Measurements from ENCODE around the gene SPATA1. TPM values are rescaled to one million over a fixed set of nuclear protein-coding genes. Genes with fewer than 3 reads are reported as not detected.

The SPATA1 gene
- total and polyA plus RNA-seq, 7 donors, result 0.36 to 0.83 (median 0.44) TPM; not detected in 2

- DNase-seq, result no peak
- H3K4me1 ChIP-seq, result peaks cover 0 to 30% (median 8%) of the 10 kb centered on the region in 4 donors
- H3K27me3 ChIP-seq, result no peaks in the 10 kb centered on the region
- 11 to 51% methylated on average over 1 of the region's 1 CpG for WGBS, 2 donors
- TF ChIP-seq POLR2A (IDR thresholded peaks at IDR 0.05), result no peak
- TF ChIP-seq EP300 (IDR thresholded peaks at IDR 0.05), result peak in 3 of 4 donors; percentile 5 to 56 (median 32)
- no peak for TF ChIP-seq CTCF (IDR thresholded peaks at IDR 0.05)
- TF ChIP-seq POLR2AphosphoS5 (IDR thresholded peaks at IDR 0.05), result peak; percentile 56 to 87 (median 74)
- no peaks in the 10 kb centered on the region for H3K9me3 ChIP-seq
- no peaks in the 10 kb centered on the region for H3K36me3 ChIP-seq
- no peak overlapping the region for H3K4me3 ChIP-seq
- H3K27ac ChIP-seq, result peak overlapping the region in 2 of 4 donors; percentile 11 to 48
- intact Hi-C loops (cut with DNase I), result loop anchor here (2.0 to 5.0 kb wide), 2 partner anchors 34 to 98 kb away; partner anchors contain the start of genes GNG5 and SPATA1
These were observed 34.6 kb downstream of the SPATA1 start for GRCh38 chr1:84540759-84541158.

DNA sequence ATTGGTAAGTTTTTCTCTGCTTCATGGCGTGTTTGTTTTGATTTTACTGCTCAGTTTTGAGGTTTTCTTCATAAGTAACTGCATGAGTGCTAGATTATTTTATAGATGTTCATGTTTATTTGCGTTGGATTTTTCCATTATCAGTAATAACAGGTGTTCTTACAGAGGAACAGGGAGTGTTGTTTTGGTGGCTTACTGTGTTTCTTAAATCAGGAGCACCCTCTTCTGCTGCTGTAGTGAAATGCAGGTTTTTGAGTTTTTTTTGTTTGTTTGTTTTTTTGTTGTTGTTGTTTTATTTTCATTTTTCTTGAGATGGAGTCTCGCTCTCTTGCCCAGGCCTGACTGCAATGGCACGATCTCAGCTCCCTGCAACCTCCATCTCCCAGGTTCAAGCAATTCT lies 35.5 kb downstream of the SPATA1 start:
- H3K27me3 ChIP-seq, result no peaks in the 10 kb centered on the region
- TF ChIP-seq EP300 (IDR thresholded peaks at IDR 0.05) (no peak), CTCF (IDR thresholded peaks at IDR 0.05) (peak in 2 of 4 experiments; percentile 12 to 19)
- intact Hi-C loops (cut with DNase I), result loop anchor here (2.0 to 5.0 kb wide), 2 partner anchors 35 to 99 kb away; partner anchors contain the start of genes GNG5 and SPATA1
- H3K36me3 ChIP-seq, result no peaks in the 10 kb centered on the region
- peaks cover 0 to 30% (median 8%) of the 10 kb centered on the region in 4 donors for H3K4me1 ChIP-seq
- WGBS, 2 donors, result 80 to 93% methylated on average over 4 of the region's 4 CpGs
- no peaks in the 10 kb centered on the region for H3K9me3 ChIP-seq
- H3K27ac ChIP-seq, result peak overlapping the region in 2 of 4 donors; percentile 17 to 48
- no peak for DNase-seq
- no peak overlapping the region for H3K4me3 ChIP-seq

DNA sequence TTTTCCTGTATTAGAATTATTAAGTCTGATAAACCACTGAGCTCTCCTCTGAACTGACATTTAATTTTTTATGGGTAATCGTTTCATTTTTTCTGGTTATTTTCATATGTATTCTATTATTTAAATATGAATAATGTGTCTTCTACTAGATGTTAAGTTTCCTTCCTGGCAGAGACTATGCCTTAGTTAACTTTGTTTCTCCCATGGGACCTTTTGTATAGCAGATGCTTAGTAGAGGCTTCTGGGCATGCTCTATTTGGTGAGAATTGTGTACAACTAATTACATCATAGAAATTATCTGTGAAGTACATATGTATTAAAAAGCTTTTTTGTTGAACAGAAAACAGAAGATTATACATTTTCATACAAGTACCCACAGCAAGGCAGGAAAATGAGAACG lies 44.6 kb downstream of the SPATA1 start:
- peaks cover 0 to 11% (median 0%) of the 10 kb centered on the region in 4 donors for H3K36me3 ChIP-seq
- H3K27ac ChIP-seq, result no peak overlapping the region
- H3K27me3 ChIP-seq, result no peaks in the 10 kb centered on the region
- DNase-seq, result no peak
- H3K4me1 ChIP-seq, result no peaks in the 10 kb centered on the region
- intact Hi-C loops (cut with DNase I), result no loop called here
- no peaks in the 10 kb centered on the region for H3K9me3 ChIP-seq
- TF ChIP-seq CTCF (IDR thresholded peaks at IDR 0.05), result no peak
- TF ChIP-seq POLR2A (IDR thresholded peaks at IDR 0.05), result no peak
- no peak for TF ChIP-seq POLR2AphosphoS5 (IDR thresholded peaks at IDR 0.05)
- TF ChIP-seq EP300 (IDR thresholded peaks at IDR 0.05), result no peak
- 90 to 93% methylated on average over 2 of the region's 2 CpGs for WGBS, 2 donors
- no peak overlapping the region for H3K4me3 ChIP-seq

DNA sequence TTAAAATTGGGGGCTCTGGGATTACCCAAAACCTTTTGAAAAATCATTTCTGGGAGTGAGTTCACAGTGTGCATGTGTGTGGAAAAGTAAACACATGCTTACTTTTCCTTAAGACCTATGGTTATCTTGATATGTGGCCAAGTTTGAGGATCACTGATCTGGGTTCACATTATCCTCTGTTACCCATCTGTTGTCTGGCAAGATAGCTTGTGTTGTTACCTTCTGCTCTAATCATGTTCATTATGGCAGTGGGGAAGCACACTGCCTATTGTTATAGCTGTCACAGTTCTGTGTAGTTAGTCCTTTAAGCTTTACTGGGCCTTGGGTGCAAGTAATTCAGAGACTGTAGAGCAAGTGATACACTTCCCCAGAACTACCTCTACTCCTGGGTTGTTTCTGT lies 63.0 kb downstream of the SPATA1 start:
- H3K9me3 ChIP-seq, result no peaks in the 10 kb centered on the region
- no peak for DNase-seq
- peaks cover 0 to 26% (median 4%) of the 10 kb centered on the region in 4 donors for H3K36me3 ChIP-seq
- TF ChIP-seq POLR2A (IDR thresholded peaks at IDR 0.05) (no peak), EP300 (IDR thresholded peaks at IDR 0.05) (no peak), CTCF (IDR thresholded peaks at IDR 0.05) (no peak), POLR2AphosphoS5 (IDR thresholded peaks at IDR 0.05) (no peak)
- no peak overlapping the region for H3K4me3 ChIP-seq
- intact Hi-C loops (cut with DNase I), result no loop called here
- peaks cover 0 to 28% (median 17%) of the 10 kb centered on the region in 4 donors for H3K4me1 ChIP-seq
- no peak overlapping the region for H3K27ac ChIP-seq
- no peaks in the 10 kb centered on the region for H3K27me3 ChIP-seq

All from sigmoid colon (tissue), 7 donors.